NCI-H2196 treated with DMSO at 0.1 percent for 48 hours (cell line): ENCODE measurements around the gene ACTRT2.

Experiments used
- DNase-seq: peaks from one replicate; lab custom pipeline; 2025; ENCODE audit not compliant: unreplicated experiment; lab: John Stamatoyannopoulos, UW

ACTRT2 gene

GRCh38 chr1:3066250-3066711 is 45.0 kb downstream of the ACTRT2 start:
- DNase-seq = no peak

GRCh38 chr1:3066826-3067225 is 45.6 kb downstream of the ACTRT2 start:
- DNase-seq = no peak

GRCh38 chr1:3067301-3067670 is 46.0 kb downstream of the ACTRT2 start:
- no peak for DNase-seq

GRCh38 chr1:3067671-3068563 is 46.6 kb downstream of the ACTRT2 start:
- DNase-seq = no peak

- DNase-seq = peak; percentile 33
Measured at GRCh38 chr1:3068564-3069431, 47.5 kb downstream of the ACTRT2 start, which contains the start of gene PRDM16. Gene PRDM16 (plus strand): TSS chr1:3069203. CDS start chr1:3069260, 57 bp downstream.

GRCh38 chr1:3069491-3070308 is 48.4 kb downstream of the ACTRT2 start:
- DNase-seq = peak; percentile 30

GRCh38 chr1:3070309-3070643 is 49.0 kb downstream of the ACTRT2 start:
- no peak for DNase-seq

GRCh38 chr1:3070644-3071564 is 49.6 kb downstream of the ACTRT2 start:
- no peak for DNase-seq

- no peak for DNase-seq
Measured at GRCh38 chr1:3071565-3072390, 50.5 kb downstream of the ACTRT2 start.
